ENCODE data around the gene FABP2. TPM values are rescaled to one million over a fixed set of nuclear protein-coding genes. Genes with fewer than 3 reads are reported as not detected.
"Not testable (repeated sequence)": the region's sequence is repeated elsewhere in the genome, so short reads cannot be mapped to it uniquely, and the experiment has no call there.

Gene FABP2
- not detected in 2 replicates for total RNA-seq (2014; rRNA removed; shearing (Covaris generic))
- polyA plus RNA-seq (2016; fragmentation: Nextera tagmentation; extraction: Ambion mirVana) = not detected in 2 replicates
- long read RNA-seq = 0 reads

DNA sequence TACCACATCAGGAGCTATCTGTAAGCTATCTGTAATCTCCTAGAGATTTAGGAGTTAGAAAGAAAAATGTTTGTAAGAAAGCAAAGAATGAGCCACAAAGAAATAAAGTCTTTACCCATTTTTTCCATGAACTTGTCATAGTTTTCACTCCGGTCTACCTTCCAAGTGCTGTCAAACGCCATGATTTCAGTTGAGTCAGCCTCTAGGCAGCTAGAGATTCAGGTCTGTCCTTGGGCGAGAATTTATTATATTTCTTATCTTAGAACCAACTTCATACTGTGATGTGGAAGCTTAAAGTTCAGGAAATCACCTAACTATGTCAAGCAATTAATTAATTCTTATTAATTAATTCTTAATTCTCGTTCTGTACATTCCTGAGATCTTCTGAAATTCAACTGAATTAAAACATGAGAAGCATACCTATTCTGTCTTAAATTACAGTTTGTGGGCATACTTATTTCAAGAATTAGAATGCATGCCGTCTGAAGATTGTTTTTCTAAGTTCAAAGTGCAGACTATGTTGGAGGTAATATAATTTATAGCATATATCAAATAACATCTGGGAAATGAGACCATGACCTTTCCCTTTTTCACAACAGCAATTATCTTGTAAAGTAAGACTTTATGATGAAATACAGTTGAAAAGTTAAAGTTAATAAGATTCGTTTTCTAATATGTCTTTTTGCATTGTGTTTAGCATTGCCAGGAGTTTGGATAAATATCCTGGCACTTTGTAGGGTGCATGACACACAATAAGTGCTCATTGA is at the start of gene FABP2:
TSS of gene FABP2 (minus strand) at position 218 of the 767 bp plus-strand sequence. CDS start at position 182, 36 bp downstream.
- no peaks in the 10 kb centered on the region for H3F3A ChIP-seq (replicated peaks; ENCODE audit: low read depth)
- Mint-ChIP-seq H3K4me3 (no peak within 1 kb of the TSS), H3K9me3 (no peaks in the 10 kb centered on the region), H3K4me1 (no peaks in the 10 kb centered on the region), H3K27ac (no peak within 1 kb of the TSS), H3K36me3 (ENCODE audit: low read depth) (no peaks in the 10 kb centered on the region), H3K27me3 (ENCODE audit: insufficient read depth, low read depth, poor library complexity) (no peaks in the 10 kb centered on the region)
- no peaks in the 10 kb centered on the region for H4K20me1 ChIP-seq (replicated peaks; ENCODE audit: insufficient read depth)
- no peaks in the 10 kb centered on the region for H3K79me2 ChIP-seq (replicated peaks; ENCODE audit: insufficient read depth)
- no peak within 1 kb of the TSS for H2AFZ ChIP-seq
- TF ChIP-seq, protein P1, sequence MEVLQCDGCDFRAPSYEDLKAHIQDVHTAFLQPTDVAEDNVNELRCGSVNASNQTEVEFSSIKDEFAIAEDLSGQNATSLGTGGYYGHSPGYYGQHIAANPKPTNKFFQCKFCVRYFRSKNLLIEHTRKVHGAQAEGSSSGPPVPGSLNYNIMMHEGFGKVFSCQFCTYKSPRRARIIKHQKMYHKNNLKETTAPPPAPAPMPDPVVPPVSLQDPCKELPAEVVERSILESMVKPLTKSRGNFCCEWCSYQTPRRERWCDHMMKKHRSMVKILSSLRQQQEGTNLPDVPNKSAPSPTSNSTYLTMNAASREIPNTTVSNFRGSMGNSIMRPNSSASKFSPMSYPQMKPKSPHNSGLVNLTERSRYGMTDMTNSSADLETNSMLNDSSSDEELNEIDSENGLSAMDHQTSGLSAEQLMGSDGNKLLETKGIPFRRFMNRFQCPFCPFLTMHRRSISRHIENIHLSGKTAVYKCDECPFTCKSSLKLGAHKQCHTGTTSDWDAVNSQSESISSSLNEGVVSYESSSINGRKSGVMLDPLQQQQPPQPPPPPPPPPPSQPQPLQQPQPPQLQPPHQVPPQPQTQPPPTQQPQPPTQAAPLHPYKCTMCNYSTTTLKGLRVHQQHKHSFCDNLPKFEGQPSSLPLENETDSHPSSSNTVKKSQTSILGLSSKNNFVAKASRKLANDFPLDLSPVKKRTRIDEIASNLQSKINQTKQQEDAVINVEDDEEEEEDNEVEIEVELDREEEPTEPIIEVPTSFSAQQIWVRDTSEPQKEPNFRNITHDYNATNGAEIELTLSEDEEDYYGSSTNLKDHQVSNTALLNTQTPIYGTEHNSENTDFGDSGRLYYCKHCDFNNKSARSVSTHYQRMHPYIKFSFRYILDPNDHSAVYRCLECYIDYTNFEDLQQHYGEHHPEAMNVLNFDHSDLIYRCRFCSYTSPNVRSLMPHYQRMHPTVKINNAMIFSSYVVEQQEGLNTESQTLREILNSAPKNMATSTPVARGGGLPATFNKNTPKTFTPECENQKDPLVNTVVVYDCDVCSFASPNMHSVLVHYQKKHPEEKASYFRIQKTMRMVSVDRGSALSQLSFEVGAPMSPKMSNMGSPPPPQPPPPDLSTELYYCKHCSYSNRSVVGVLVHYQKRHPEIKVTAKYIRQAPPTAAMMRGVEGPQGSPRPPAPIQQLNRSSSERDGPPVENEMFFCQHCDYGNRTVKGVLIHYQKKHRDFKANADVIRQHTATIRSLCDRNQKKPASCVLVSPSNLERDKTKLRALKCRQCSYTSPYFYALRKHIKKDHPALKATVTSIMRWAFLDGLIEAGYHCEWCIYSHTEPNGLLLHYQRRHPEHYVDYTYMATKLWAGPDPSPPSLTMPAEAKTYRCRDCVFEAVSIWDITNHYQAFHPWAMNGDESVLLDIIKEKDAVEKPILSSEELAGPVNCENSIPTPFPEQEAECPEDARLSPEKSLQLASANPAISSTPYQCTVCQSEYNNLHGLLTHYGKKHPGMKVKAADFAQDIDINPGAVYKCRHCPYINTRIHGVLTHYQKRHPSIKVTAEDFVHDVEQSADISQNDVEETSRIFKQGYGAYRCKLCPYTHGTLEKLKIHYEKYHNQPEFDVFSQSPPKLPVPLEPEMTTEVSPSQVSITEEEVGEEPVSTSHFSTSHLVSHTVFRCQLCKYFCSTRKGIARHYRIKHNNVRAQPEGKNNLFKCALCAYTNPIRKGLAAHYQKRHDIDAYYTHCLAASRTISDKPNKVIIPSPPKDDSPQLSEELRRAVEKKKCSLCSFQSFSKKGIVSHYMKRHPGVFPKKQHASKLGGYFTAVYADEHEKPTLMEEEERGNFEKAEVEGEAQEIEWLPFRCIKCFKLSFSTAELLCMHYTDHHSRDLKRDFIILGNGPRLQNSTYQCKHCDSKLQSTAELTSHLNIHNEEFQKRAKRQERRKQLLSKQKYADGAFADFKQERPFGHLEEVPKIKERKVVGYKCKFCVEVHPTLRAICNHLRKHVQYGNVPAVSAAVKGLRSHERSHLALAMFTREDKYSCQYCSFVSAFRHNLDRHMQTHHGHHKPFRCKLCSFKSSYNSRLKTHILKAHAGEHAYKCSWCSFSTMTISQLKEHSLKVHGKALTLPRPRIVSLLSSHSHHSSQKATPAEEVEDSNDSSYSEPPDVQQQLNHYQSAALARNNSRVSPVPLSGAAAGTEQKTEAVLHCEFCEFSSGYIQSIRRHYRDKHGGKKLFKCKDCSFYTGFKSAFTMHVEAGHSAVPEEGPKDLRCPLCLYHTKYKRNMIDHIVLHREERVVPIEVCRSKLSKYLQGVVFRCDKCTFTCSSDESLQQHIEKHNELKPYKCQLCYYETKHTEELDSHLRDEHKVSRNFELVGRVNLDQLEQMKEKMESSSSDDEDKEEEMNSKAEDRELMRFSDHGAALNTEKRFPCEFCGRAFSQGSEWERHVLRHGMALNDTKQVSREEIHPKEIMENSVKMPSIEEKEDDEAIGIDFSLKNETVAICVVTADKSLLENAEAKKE (CRISPR knock-in tag; IDR thresholded peaks at IDR 0.05) = no peak
- no peak for TF ChIP-seq ZNF331 (CRISPR knock-in tag; IDR thresholded peaks at IDR 0.05; ENCODE audit: low read depth)
- no peak for TF ChIP-seq CTCF (conservative IDR thresholded peaks at IDR 0.05; ENCODE audit: low read depth in 2 of 2)
- no peak for TF ChIP-seq ETS1 (IDR thresholded peaks at IDR 0.05)
- TF ChIP-seq ZNF114 (CRISPR knock-in tag; IDR thresholded peaks at IDR 0.05) = no peak
- TF ChIP-seq NANOG (IDR thresholded peaks at IDR 0.05; ENCODE audit: borderline replicate concordance) = no peak
- TF ChIP-seq CREB1 (CRISPR knock-in tag; IDR thresholded peaks at IDR 0.05; ENCODE audit: low read depth) = no peak
- no peak for TF ChIP-seq STAT1 (IDR thresholded peaks at IDR 0.05; ENCODE audit: unreplicated experiment)
- no peak for TF ChIP-seq POLR2AphosphoS5 (IDR thresholded peaks at IDR 0.05; ENCODE audit: low read depth)
- TF ChIP-seq EZH2 (IDR thresholded peaks at IDR 0.05; ENCODE audit: low read depth, unreplicated experiment) = no peak
- no peaks in the 10 kb centered on the region for H3K4me1 ChIP-seq (ENCODE audit: insufficient read depth)
- H3K27me3 ChIP-seq (ENCODE audit: insufficient read depth) = no peaks in the 10 kb centered on the region
- H3K27ac ChIP-seq (ENCODE audit: low read depth) = no peak within 1 kb of the TSS
- H3K9me2 ChIP-seq (ENCODE audit: insufficient read depth) = no peaks in the 10 kb centered on the region; the same call in 1 of the 2 replicates
- H3K4me2 ChIP-seq = no peak within 1 kb of the TSS
- DNase-seq (ENCODE audit: low spot score) (no peak), ATAC-seq (no peak)
- no peak within 1 kb of the TSS for H3K4me3 ChIP-seq
- H3K36me3 ChIP-seq (ENCODE audit: insufficient read depth) = no peaks in the 10 kb centered on the region

- not testable (repeated sequence) for H3K36me3 Mint-ChIP-seq (ENCODE audit: low read depth); H3K4me2 ChIP-seq; ATAC-seq; DNase-seq (ENCODE audit: low spot score); H2AFZ ChIP-seq; H3K4me1 Mint-ChIP-seq; H3K27ac Mint-ChIP-seq; H3F3A ChIP-seq (replicated peaks; ENCODE audit: low read depth); H3K9me3 Mint-ChIP-seq; H3K4me3 ChIP-seq; H3K4me3 Mint-ChIP-seq; H3K79me2 ChIP-seq (replicated peaks; ENCODE audit: insufficient read depth); H3K4me1 ChIP-seq (ENCODE audit: insufficient read depth); H3K27me3 Mint-ChIP-seq (ENCODE audit: insufficient read depth, low read depth, poor library complexity); H3K27ac ChIP-seq (ENCODE audit: low read depth); H4K20me1 ChIP-seq (replicated peaks; ENCODE audit: insufficient read depth); H3K27me3 ChIP-seq (ENCODE audit: insufficient read depth); H3K36me3 ChIP-seq (ENCODE audit: insufficient read depth); H3K9me2 ChIP-seq (ENCODE audit: insufficient read depth)
Observed at GRCh38 chr4:119370951-119371683, 49.2 kb upstream of the FABP2 start.
